Measurements from ENCODE around the gene CHAD. TPM values are rescaled to one million over a fixed set of nuclear protein-coding genes. Genes with fewer than 3 reads are reported as not detected.

The CHAD gene
- total and polyA plus RNA-seq, 12 donors = 1.7 to 26.6 (median 7.0) TPM

GRCh38 chr17:50472286-50472685 lies 3.6 kb upstream of the CHAD start:
- no peak for TF ChIP-seq POLR2A (IDR thresholded peaks at IDR 0.05)
- TF ChIP-seq CTCF (IDR thresholded peaks at IDR 0.05) = no peak
- WGBS, 4 donors = 86 to 97% (median 95%) methylated on average over 8 to 10 of the region's 10 CpGs
- no peaks in the 10 kb centered on the region for H3K9me3 ChIP-seq (replicated peaks in 1 of 3)
- intact Hi-C loops (cut with DNase I) = loop anchor here in 1 of 2 donors (5.0 kb wide), 1 partner anchor 115 kb away; no protein-coding TSS in a partner anchor
- peak in 1 of 7 donors; percentile 20 for DNase-seq
- H3K4me1 ChIP-seq (replicated peaks in 1 of 2) = peaks cover 22 to 26% of the 10 kb centered on the region in 2 donors
- H3K27ac ChIP-seq = no peak overlapping the region
- H3K4me3 ChIP-seq = no peak overlapping the region
- peaks cover 0 to 24% of the 10 kb centered on the region in 2 donors for H3K36me3 ChIP-seq (replicated peaks in 1 of 2)
- no peaks in the 10 kb centered on the region for H3K27me3 ChIP-seq

GRCh38 chr17:50471009-50471905 lies 2.6 kb upstream of the CHAD start:
- intact Hi-C loops (cut with DNase I) = loop anchor here in 1 of 2 donors (5.0 kb wide), 1 partner anchor 114 kb away; no protein-coding TSS in a partner anchor
- peaks cover 22% of the 10 kb centered on the region in 2 donors for H3K4me1 ChIP-seq (replicated peaks in 1 of 2)
- DNase-seq = peak in 1 of 7 donors; percentile 18
- H3K4me3 ChIP-seq = no peak overlapping the region
- WGBS, 4 donors = 75 to 86% (median 76%) methylated on average over 15 to 22 of the region's 22 CpGs
- H3K36me3 ChIP-seq (replicated peaks in 1 of 2) = peaks cover 0 to 24% of the 10 kb centered on the region in 2 donors
- peak overlapping the region in 2 of 5 donors; percentile 30 to 73 for H3K27ac ChIP-seq
- TF ChIP-seq POLR2A (IDR thresholded peaks at IDR 0.05) (no peak), CTCF (IDR thresholded peaks at IDR 0.05) (no peak)
- no peaks in the 10 kb centered on the region for H3K9me3 ChIP-seq (replicated peaks in 1 of 3)
- H3K27me3 ChIP-seq = no peaks in the 10 kb centered on the region

- intact Hi-C loops (cut with DNase I) = loop anchor here in 1 of 2 donors (5.0 kb wide), 1 partner anchor 113 kb away; no protein-coding TSS in a partner anchor
- TF ChIP-seq CTCF (IDR thresholded peaks at IDR 0.05) = no peak
- TF ChIP-seq POLR2A (IDR thresholded peaks at IDR 0.05) = no peak
- peak in 5 of 7 donors; percentile 58 to 81 (median 63) for DNase-seq
- Histone ChIP-seq H3K27me3 (no peaks in the 10 kb centered on the region), H3K27ac (peak overlapping the region in 3 of 5 donors; percentile 26 to 73 (median 60)), H3K36me3 (replicated peaks in 1 of 2) (peaks cover 0 to 24% of the 10 kb centered on the region in 2 donors), H3K4me1 (replicated peaks in 1 of 2) (peaks cover 22% of the 10 kb centered on the region in 2 donors), H3K9me3 (replicated peaks in 1 of 3) (no peaks in the 10 kb centered on the region), H3K4me3 (no peak overlapping the region)
- 48 to 60% (median 55%) methylated on average over 6 of the region's 6 CpGs for WGBS, 4 donors
These were observed 1.7 kb upstream of the CHAD start for GRCh38 chr17:50470426-50470825.

GRCh38 chr17:50469671-50470305 lies 1.1 kb upstream of the CHAD start:
- Histone ChIP-seq H3K4me1 (replicated peaks in 1 of 2) (peaks cover 22% of the 10 kb centered on the region in 2 donors), H3K27ac (peak overlapping the region in 3 of 5 donors; percentile 26 to 73 (median 60)), H3K27me3 (no peaks in the 10 kb centered on the region), H3K9me3 (replicated peaks in 1 of 3) (no peaks in the 10 kb centered on the region), H3K36me3 (replicated peaks in 1 of 2) (peaks cover 0 to 24% of the 10 kb centered on the region in 2 donors), H3K4me3 (no peak overlapping the region)
- 60 to 68% (median 65%) methylated on average over 14 to 19 of the region's 19 CpGs for WGBS, 4 donors
- TF ChIP-seq POLR2A (IDR thresholded peaks at IDR 0.05) (no peak), CTCF (IDR thresholded peaks at IDR 0.05) (no peak)
- peak in 1 of 7 donors; percentile 36 for DNase-seq
- intact Hi-C loops (cut with DNase I) = loop anchor here in 1 of 2 donors (5.0 kb wide), 1 partner anchor 112 kb away; no protein-coding TSS in a partner anchor

All from adrenal gland (tissue), 12 donors.